Calu3 (cell line): ENCODE measurements around the gene B4GALT1. TPM values are rescaled to one million over a fixed set of nuclear protein-coding genes. Genes with fewer than 3 reads are reported as not detected.

ENCODE experiments used
- BruUV-seq: library from RNA; stranded (reverse); fragments of 400-500 nt; replicated peaks from 2 replicates; lab custom pipeline; 2021; lab: Mats Ljungman, UMichigan
- CTCF ChIA-PET: fragments of 300-600 bp; sonication (Branson Sonifier 250); formaldehyde crosslinking; loops from one replicate; lab custom pipeline; 2022; ENCODE audit warnings: antibody characterized with exemption; lab: Charles Lee
- DNase-seq: peaks from one replicate; pipeline ENCODE4 v3.0.0; 2022
- H3K27ac Mint-ChIP-seq: one replicate; pipeline ENCODE4 v1.8.0; 2022; ENCODE audit warnings: mixed read lengths; ENCODE audit not compliant: unreplicated experiment
- H3K27me3 Mint-ChIP-seq: one replicate; pipeline ENCODE4 v1.8.0; 2022; ENCODE audit warnings: mixed read lengths; ENCODE audit not compliant: unreplicated experiment
- H3K36me3 Mint-ChIP-seq: one replicate; pipeline ENCODE4 v1.8.0; 2022; ENCODE audit warnings: mild to moderate bottlenecking, moderate library complexity, mixed read lengths; ENCODE audit not compliant: insufficient read depth, unreplicated experiment
- H3K4me1 Mint-ChIP-seq: one replicate; pipeline ENCODE4 v1.8.0; 2022; ENCODE audit warnings: mild to moderate bottlenecking, low read depth, mixed read lengths; ENCODE audit not compliant: unreplicated experiment
- H3K4me3 Mint-ChIP-seq: one replicate; pipeline ENCODE4 v1.8.0; 2022; ENCODE audit warnings: mild to moderate bottlenecking, low read depth, moderate library complexity, mixed read lengths; ENCODE audit not compliant: unreplicated experiment
- H3K9me3 Mint-ChIP-seq: one replicate; pipeline ENCODE4 v1.8.0; 2022; ENCODE audit warnings: low read depth, mixed read lengths; ENCODE audit not compliant: unreplicated experiment
- CTCF ChIP-seq: fragments of 200-600 bp; IDR thresholded peaks from one replicate; pipeline ENCODE4 v1.8.0; 2022; ENCODE audit warnings: antibody characterized with exemption; ENCODE audit not compliant: unreplicated experiment
- intact Hi-C: fragments of 100-400 bp; cut with micrococcal nuclease; formaldehyde crosslinking; loops from one replicate; pipeline ENCODE4 v1.10.0; 2022; ENCODE audit not compliant: unreplicated experiment
- total RNA-seq: library from RNA; stranded (reverse); gene quantifications from 2 replicates; pipeline ENCODE4 v1.2.3, GENCODE V29; 2022

The B4GALT1 gene
- total RNA-seq, 1 experiment from 2014 or later, result 71.1 TPM

GRCh38 chr9:33186457-33187168, 19.5 kb upstream of the B4GALT1 start:
- no peak for DNase-seq
- Mint-ChIP-seq H3K27ac (peak overlapping the region; percentile 50), H3K4me1 (peaks cover 37% of the 10 kb centered on the region), H3K36me3 (peaks cover 9% of the 10 kb centered on the region), H3K27me3 (no peaks in the 10 kb centered on the region), H3K9me3 (no peaks in the 10 kb centered on the region), H3K4me3 (no peak overlapping the region)
- intact Hi-C loops, result no loop called here
- CTCF ChIA-PET, result no interaction called here
- no peak for TF ChIP-seq CTCF
- BruUV-seq, result no TSS peak

- peak; percentile 25 for DNase-seq
- no peaks in the 10 kb centered on the region for H3K27me3 Mint-ChIP-seq
- no TSS peak for BruUV-seq
- peak overlapping the region; percentile 10 for H3K4me3 Mint-ChIP-seq
- H3K4me1 Mint-ChIP-seq, result peaks cover 45% of the 10 kb centered on the region
- H3K9me3 Mint-ChIP-seq, result no peaks in the 10 kb centered on the region
- intact Hi-C loops, result no loop called here
- CTCF ChIA-PET, result interaction anchor here (1.2 kb wide), 1 partner anchor 9 kb away, joined by 3 read pairs; no protein-coding TSS in a partner anchor
- TF ChIP-seq CTCF, result no peak
- peak overlapping the region; percentile 50 for H3K27ac Mint-ChIP-seq
- H3K36me3 Mint-ChIP-seq, result peaks cover 9% of the 10 kb centered on the region
Observed at GRCh38 chr9:33185858-33186257, 18.7 kb upstream of the B4GALT1 start.

GRCh38 chr9:33185406-33185805, 18.3 kb upstream of the B4GALT1 start:
- no TSS peak for BruUV-seq
- CTCF ChIA-PET, result interaction anchor here (1.2 kb wide), 1 partner anchor 10 kb away, joined by 3 read pairs; no protein-coding TSS in a partner anchor

GRCh38 chr9:33184963-33185362, 17.8 kb upstream of the B4GALT1 start:
- TF ChIP-seq CTCF, result no peak
- no peak for DNase-seq
- intact Hi-C loops, result no loop called here
- H3K27me3 Mint-ChIP-seq, result no peaks in the 10 kb centered on the region
- peaks cover 45% of the 10 kb centered on the region for H3K4me1 Mint-ChIP-seq
- H3K36me3 Mint-ChIP-seq, result peaks cover 9% of the 10 kb centered on the region
- CTCF ChIA-PET, result interaction anchor here (1.0 to 1.2 kb wide), 2 partner anchors 10 to 13 kb away, joined by 3 read pairs; no protein-coding TSS in a partner anchor
- H3K9me3 Mint-ChIP-seq, result no peaks in the 10 kb centered on the region
- BruUV-seq, result no TSS peak
- no peak overlapping the region for H3K27ac Mint-ChIP-seq
- H3K4me3 Mint-ChIP-seq, result no peak overlapping the region

More at GRCh38 chr9:33185406-33185805, 18.3 kb upstream of the B4GALT1 start:
- DNase-seq, result no peak
- intact Hi-C loops, result no loop called here
- Mint-ChIP-seq H3K4me1 (peaks cover 45% of the 10 kb centered on the region), H3K27me3 (no peaks in the 10 kb centered on the region), H3K27ac (peak overlapping the region; percentile 50), H3K9me3 (no peaks in the 10 kb centered on the region), H3K36me3 (peaks cover 9% of the 10 kb centered on the region), H3K4me3 (peak overlapping the region; percentile 10)
- TF ChIP-seq CTCF, result no peak
